Psoas muscle (tissue), 8 donors: ENCODE data around the gene SMARCA2. TPM values are rescaled to one million over a fixed set of nuclear protein-coding genes. Genes with fewer than 3 reads are reported as not detected.

Experiments used
- ATAC-seq, 4 donors: fragments of 200-7000 bp; cut with Tn5 transposase; one replicate each; pipeline ENCODE4 v1.9.1; 2020; ENCODE audit warnings: moderate library complexity in 3 of 4, mild to moderate bottlenecking in 2 of 4
- DNase-seq, 2 donors: peaks; one replicate each; pipeline ENCODE4 v3.0.0-alpha.2; 2020
- H3K27ac ChIP-seq: fragments of 200-600 bp; one replicate; pipeline ENCODE4 v1.8.0; 2022
- H3K27me3 ChIP-seq, 3 donors: fragments of 200-600 bp in 1 of 3; one replicate each; pipeline versions ENCODE4 v1.6.1 to v1.8.0; 2013 to 2022; ENCODE audit warnings: low read length in 2 of 3, mild to moderate bottlenecking in 2 of 3, moderate library complexity in 1 of 3; ENCODE audit not compliant: insufficient read depth in 3 of 3
- H3K36me3 ChIP-seq, 2 donors: fragments of 200-600 bp in 1 of 2; one replicate each; pipeline versions ENCODE4 v1.6.1 to v1.8.0; 2013 to 2022; ENCODE audit warnings: low read depth in 1 of 2, mild to moderate bottlenecking in 1 of 2, moderate library complexity in 1 of 2; ENCODE audit not compliant: insufficient read depth in 1 of 2
- H3K4me1 ChIP-seq: fragments of 200-600 bp; one replicate; pipeline ENCODE4 v1.8.0; 2022
- H3K4me3 ChIP-seq: fragments of 200-600 bp; one replicate; pipeline ENCODE4 v1.8.0; 2022; ENCODE audit warnings: mild to moderate bottlenecking
- H3K9me3 ChIP-seq: fragments of 200-600 bp; one replicate; pipeline ENCODE4 v1.8.0; 2022
- WGBS, 3 donors: extraction: QIAGEN DNeasy Blood & Tissue Kit; methylation state at CpG; one replicate each; pipeline versions ENCODE4 v1.1.6 to v1.1.7; 2013; 5-methylcytosine and 5-hydroxymethylcytosine counted together
- intact Hi-C, 2 donors: fragments of 100-400 bp; cut with DNase I; formaldehyde crosslinking; loops; one replicate each; pipeline versions ENCODE4 v1.11.0 to v1.14.2; 2022
- polyA plus RNA-seq, 3 donors: library from polyadenylated mRNA; stranded (reverse); fragments of 200-250 nt; gene quantifications; one replicate each; pipeline ENCODE4 v1.2.3, GENCODE V29; 2013
- total RNA-seq, 4 donors: library from RNA; stranded (reverse); fragmentation: NEBNext Ultra II Directional in 2 of 4; extraction: Animal tissue kit (Norgen Biotek cat#: 25700) in 2 of 4; gene quantifications; one replicate each; pipeline versions ENCODE4 v1.2.1 to v1.2.4, GENCODE V29; 2021 to 2023
- TF ChIP-seq, protein P1 (sequence below): fragments of 200-600 bp; IDR thresholded peaks from one replicate; pipeline ENCODE4 v1.8.0; 2022; ENCODE audit warnings: antibody characterized with exemption
- donor health status: healthy with polysubstance abuse.
- donor health status: DM: no; HTN: no; CAD: no; lungs with moderate emphysema.
- donor health status: Bipolar disorder and iron deficiency.
- donor health status: healthy.
- donor health status: DM: yes; HTN: yes; CAD: no.
- donor health status: DM: no; HTN: no; CAD: no.
- donor health status: DM: no; HTN: no; CAD: no.
- donor health status: DM: yes; HTN: yes; CAD: no.

SMARCA2 gene
- total and polyA plus RNA-seq, 7 donors: 13.8 to 97.2 (median 64.6) TPM

- DNase-seq (no peak), ATAC-seq (no peak)
- TF ChIP-seq, protein P1, sequence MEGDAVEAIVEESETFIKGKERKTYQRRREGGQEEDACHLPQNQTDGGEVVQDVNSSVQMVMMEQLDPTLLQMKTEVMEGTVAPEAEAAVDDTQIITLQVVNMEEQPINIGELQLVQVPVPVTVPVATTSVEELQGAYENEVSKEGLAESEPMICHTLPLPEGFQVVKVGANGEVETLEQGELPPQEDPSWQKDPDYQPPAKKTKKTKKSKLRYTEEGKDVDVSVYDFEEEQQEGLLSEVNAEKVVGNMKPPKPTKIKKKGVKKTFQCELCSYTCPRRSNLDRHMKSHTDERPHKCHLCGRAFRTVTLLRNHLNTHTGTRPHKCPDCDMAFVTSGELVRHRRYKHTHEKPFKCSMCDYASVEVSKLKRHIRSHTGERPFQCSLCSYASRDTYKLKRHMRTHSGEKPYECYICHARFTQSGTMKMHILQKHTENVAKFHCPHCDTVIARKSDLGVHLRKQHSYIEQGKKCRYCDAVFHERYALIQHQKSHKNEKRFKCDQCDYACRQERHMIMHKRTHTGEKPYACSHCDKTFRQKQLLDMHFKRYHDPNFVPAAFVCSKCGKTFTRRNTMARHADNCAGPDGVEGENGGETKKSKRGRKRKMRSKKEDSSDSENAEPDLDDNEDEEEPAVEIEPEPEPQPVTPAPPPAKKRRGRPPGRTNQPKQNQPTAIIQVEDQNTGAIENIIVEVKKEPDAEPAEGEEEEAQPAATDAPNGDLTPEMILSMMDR: no peak
- H3K4me3 ChIP-seq: no peak overlapping the region
- H3K27me3 ChIP-seq: no peaks in the 10 kb centered on the region
- intact Hi-C loops: no loop called here
- peaks cover 5% of the 10 kb centered on the region for H3K4me1 ChIP-seq
- H3K9me3 ChIP-seq: no peaks in the 10 kb centered on the region
- no peaks in the 10 kb centered on the region for H3K36me3 ChIP-seq
- no peak overlapping the region for H3K27ac ChIP-seq
- 91 to 94% (median 91%) methylated on average over 2 of the region's 2 CpGs for WGBS, 3 donors
Measured at GRCh38 chr9:2230362-2230761, 215.2 kb downstream of the SMARCA2 start.

DNA sequence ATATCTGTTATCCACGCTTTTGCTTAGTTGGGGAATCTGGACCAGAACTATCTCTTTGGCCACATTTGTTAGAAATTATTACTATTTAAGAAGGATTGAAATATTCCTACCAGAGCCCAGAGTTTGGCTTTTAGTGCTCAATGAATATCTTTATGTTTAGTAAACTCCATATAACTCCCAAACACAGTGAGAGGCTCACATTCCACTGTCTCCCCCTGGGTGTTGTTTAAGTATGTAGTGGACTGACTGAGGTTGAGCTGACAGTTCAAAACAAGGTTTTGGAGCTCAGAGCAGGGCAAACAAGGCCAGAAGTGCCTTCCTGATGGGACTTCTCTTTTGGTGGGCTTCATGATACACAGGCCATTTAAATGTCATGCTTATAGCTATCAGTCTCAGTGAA lies 216.0 kb downstream of the SMARCA2 start:
- H3K36me3 ChIP-seq: no peaks in the 10 kb centered on the region
- ATAC-seq (no peak), DNase-seq (no peak)
- no peak overlapping the region for H3K4me3 ChIP-seq
- TF ChIP-seq, protein P1: no peak
- 97 to 100% (median 99%) methylated on average over 1 of the region's 1 CpG for WGBS, 3 donors
- H3K27me3 ChIP-seq: no peaks in the 10 kb centered on the region
- H3K4me1 ChIP-seq: peaks cover 5% of the 10 kb centered on the region
- no peaks in the 10 kb centered on the region for H3K9me3 ChIP-seq
- intact Hi-C loops: no loop called here
- no peak overlapping the region for H3K27ac ChIP-seq

DNA sequence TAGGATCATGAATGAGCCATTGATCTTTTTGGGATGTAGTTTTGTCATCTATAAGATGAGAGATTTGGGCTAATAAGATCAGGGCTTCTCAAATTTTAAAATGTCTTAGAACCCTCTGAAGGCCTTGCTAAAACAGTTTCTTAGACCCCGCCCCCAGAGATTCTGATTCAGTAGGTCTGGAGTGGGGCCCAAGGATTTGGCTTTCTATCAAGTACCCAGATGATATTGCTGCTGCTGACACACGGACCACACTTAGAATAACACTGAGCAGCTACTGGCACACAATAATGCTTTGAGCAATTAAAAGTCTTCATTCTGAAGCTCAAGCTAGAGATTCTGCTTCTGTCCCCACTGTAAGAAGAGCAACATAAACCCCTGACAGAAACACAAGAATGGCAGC lies 216.7 kb downstream of the SMARCA2 start:
- H3K36me3 ChIP-seq: no peaks in the 10 kb centered on the region
- DNase-seq (no peak), ATAC-seq (no peak)
- TF ChIP-seq, protein P1: no peak
- peaks cover 5% of the 10 kb centered on the region for H3K4me1 ChIP-seq
- H3K9me3 ChIP-seq: no peaks in the 10 kb centered on the region
- intact Hi-C loops: no loop called here
- 44 to 61% (median 51%) methylated on average over 2 of the region's 2 CpGs for WGBS, 3 donors
- H3K27ac ChIP-seq: no peak overlapping the region
- H3K27me3 ChIP-seq: no peaks in the 10 kb centered on the region
- no peak overlapping the region for H3K4me3 ChIP-seq

DNA sequence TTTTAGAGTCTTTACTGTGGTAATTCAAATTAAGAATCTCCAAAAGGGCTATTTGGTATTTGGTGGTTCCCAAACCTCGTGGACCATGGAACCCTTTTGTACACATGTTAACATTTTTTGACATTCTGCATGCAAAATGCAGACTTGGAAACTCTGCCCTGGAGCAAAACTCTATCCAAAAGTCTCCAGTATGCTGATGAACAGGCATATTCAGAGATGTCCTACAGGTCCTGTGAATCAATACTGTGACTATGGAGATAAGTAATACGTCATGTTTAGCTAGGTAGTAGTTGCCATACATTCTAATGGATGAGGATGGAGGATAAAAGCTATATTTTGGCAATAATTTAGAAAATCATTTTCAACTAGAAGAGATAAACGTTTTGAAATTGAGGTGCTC lies 218.1 kb downstream of the SMARCA2 start:
- TF ChIP-seq, protein P1: no peak
- no peak overlapping the region for H3K4me3 ChIP-seq
- WGBS, 3 donors: 64 to 68% (median 67%) methylated on average over 3 of the region's 3 CpGs
- peaks cover 5% of the 10 kb centered on the region for H3K4me1 ChIP-seq
- no peak overlapping the region for H3K27ac ChIP-seq
- H3K27me3 ChIP-seq: no peaks in the 10 kb centered on the region
- DNase-seq: no peak
- ATAC-seq: no peak
- H3K36me3 ChIP-seq: no peaks in the 10 kb centered on the region
- H3K9me3 ChIP-seq: no peaks in the 10 kb centered on the region
- intact Hi-C loops: no loop called here

DNA sequence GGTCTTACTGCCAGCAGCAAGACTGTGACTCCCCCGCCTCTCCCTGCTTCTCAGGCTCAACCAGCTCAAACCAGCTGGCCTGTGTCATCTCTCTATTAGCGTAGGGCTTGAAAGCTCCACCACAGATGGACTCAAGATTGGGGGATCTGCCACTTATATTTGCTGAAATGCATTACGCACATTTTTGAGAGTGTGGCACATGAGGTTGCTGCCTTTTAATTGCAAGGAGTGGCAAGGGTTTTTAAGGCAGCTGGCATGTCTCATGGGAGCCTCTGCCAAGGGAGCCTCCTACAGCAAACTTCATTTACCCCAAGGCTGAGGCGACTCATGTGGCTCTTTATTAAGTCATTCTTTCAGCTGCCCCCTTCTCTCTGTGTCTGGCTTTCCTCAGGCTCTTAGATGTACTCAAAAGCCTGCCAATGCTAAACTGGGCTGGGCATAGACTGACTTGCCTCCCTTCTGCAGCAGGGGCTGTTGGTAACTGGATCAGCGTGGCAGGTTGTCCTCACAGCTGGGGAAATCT lies 219.3 kb downstream of the SMARCA2 start:
- no peak for DNase-seq
- TF ChIP-seq, protein P1: no peak
- 40 to 46% (median 40%) methylated on average over 5 of the region's 5 CpGs for WGBS, 3 donors

More for the DNA sequence above, 219.3 kb downstream of the SMARCA2 start:
- intact Hi-C loops: no loop called here
- H3K36me3 ChIP-seq: no peaks in the 10 kb centered on the region
- H3K27me3 ChIP-seq: no peaks in the 10 kb centered on the region
- no peak overlapping the region for H3K27ac ChIP-seq
- peaks cover 5% of the 10 kb centered on the region for H3K4me1 ChIP-seq
- peak; percentile 56 to 82 (median 78) for ATAC-seq
- H3K9me3 ChIP-seq: no peaks in the 10 kb centered on the region
- H3K4me3 ChIP-seq: no peak overlapping the region
